ENCODE measurements around the gene RABGAP1L. TPM values are rescaled to one million over a fixed set of nuclear protein-coding genes. Genes with fewer than 3 reads are reported as not detected.

RABGAP1L gene
- total and polyA plus RNA-seq, 2 of the 4 experiments (the other 2 are of a cell fraction) = 7.9 to 26.7 TPM

DNA sequence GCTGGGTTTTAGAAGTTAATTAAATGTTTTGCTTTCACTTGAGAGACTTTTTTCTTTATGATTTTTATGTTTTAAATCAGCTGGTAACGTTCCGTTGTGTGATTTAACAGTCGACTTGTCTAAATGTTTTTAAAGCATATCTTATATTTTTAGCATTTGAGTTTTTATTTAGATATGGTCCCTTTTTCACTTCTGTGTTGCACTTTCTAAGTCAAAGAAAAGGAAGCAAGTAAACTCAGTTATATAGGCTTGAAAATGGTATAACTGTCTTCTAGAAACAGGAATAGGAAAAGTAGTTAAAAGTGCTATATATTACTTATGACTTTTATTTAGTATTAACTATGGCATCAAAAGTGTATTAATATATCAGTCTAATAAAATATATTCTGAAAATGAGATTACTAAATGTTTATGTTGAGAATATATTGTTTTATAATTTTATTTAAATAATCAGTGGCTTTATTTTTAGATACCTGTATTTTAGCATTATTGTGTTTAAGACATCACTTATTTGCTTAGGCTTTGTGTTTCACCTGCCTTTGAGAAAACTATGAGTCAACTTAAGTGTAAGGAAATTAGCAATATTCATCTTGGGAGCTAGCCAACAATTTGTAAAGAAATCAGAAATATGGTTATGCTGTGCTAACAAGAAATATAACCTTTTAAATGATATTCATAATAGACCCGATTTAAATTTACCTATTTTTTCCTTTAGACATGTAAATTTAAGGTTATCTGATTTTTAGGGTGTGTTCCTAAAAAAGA, 60.5 kb downstream of the RABGAP1L start (continued):
- TF ChIP-seq RAD21 (IDR thresholded peaks at IDR 0.05; ENCODE audit: low read length) = no peak

DNA sequence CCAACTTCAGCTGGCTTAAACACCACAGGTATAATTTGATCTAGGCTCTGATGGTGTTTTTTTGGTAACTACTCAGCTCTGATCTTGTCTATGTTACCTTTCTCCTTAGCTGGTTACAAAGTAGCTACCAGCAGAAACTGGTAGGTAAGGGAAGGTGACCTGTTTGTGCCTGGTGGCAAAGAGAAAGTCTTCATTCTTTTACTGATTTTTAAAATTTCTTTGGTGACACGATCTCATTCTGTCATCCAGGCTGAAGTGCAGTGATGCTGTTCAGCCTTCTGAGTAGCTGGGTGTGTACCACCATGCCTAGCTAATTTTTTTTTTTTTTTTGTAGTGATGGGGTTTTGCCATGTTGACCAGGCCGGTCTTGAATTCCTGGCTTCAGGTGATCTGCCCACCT, 62.4 kb downstream of the RABGAP1L start:
- ATAC-seq (ENCODE audit: low read depth) (no peak), DNase-seq (no peak)
- H2BK5ac ChIP-seq (ENCODE audit: low read depth, low read length, poor library complexity, severe bottlenecking) = no peak overlapping the region
- no peaks in the 10 kb centered on the region for H3K9me3 ChIP-seq (ENCODE audit: control insufficient read depth, insufficient read depth, low read length)
- H3K4ac ChIP-seq (ENCODE audit: low read depth, low read length) = no peak overlapping the region
- H3K18ac ChIP-seq (ENCODE audit: low read depth, low read length) = no peak overlapping the region
- dilution Hi-C loops (cut with HindIII; ENCODE audit: low sequenced_read_pairs, unreplicated experiment) = no loop called here
- H3K4me2 ChIP-seq (ENCODE audit: low read depth, low read length) = no peak overlapping the region
- H4K91ac ChIP-seq (ENCODE audit: insufficient read depth, low read depth, low read length) = no peak overlapping the region
- no peaks in the 10 kb centered on the region for H3K9me1 ChIP-seq (ENCODE audit: insufficient read depth, low read length)
- no peak overlapping the region for H2AFZ ChIP-seq (replicated peaks; ENCODE audit: low read length, poor library complexity)
- H3K9ac ChIP-seq (ENCODE audit: low read depth, low read length) = no peak overlapping the region
- H2AK5ac ChIP-seq (ENCODE audit: low read depth, low read length) = no peak overlapping the region
- H3K79me1 ChIP-seq (ENCODE audit: low read depth in 1 of 2, low read length in 2 of 2) = no peaks in the 10 kb centered on the region
- H3K36me3 ChIP-seq (ENCODE audit: control insufficient read depth, insufficient read depth, low read length) = no peaks in the 10 kb centered on the region
- H4K20me1 ChIP-seq (ENCODE audit: insufficient read depth, low read length) = no peaks in the 10 kb centered on the region
- no peak overlapping the region for H3K14ac ChIP-seq (replicated peaks; ENCODE audit: low read depth, low read length)
- H2BK20ac ChIP-seq (ENCODE audit: low read depth, low read length) = no peak overlapping the region
- no peak overlapping the region for H3K27ac ChIP-seq (ENCODE audit: insufficient read depth, low read length)
- no peaks in the 10 kb centered on the region for H3K4me1 ChIP-seq (ENCODE audit: control insufficient read depth, insufficient read depth, low read length)
- no peak overlapping the region for H3K23ac ChIP-seq (ENCODE audit: low read depth, low read length)
- no peak overlapping the region for H2AK9ac ChIP-seq (replicated peaks; ENCODE audit: low read depth, low read length, poor library complexity)
- H3K27me3 ChIP-seq (ENCODE audit: control insufficient read depth, insufficient read depth, low read length) = no peaks in the 10 kb centered on the region
- TF ChIP-seq POLR2A (IDR thresholded peaks at IDR 0.05; ENCODE audit: low read depth, low read length) = no peak
- TF ChIP-seq, protein P1, sequence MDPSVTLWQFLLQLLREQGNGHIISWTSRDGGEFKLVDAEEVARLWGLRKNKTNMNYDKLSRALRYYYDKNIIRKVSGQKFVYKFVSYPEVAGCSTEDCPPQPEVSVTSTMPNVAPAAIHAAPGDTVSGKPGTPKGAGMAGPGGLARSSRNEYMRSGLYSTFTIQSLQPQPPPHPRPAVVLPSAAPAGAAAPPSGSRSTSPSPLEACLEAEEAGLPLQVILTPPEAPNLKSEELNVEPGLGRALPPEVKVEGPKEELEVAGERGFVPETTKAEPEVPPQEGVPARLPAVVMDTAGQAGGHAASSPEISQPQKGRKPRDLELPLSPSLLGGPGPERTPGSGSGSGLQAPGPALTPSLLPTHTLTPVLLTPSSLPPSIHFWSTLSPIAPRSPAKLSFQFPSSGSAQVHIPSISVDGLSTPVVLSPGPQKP (IDR thresholded peaks at IDR 0.05; ENCODE audit: borderline replicate concordance, low read depth, low read length) = no peak
- no peak for TF ChIP-seq CEBPB (IDR thresholded peaks at IDR 0.05; ENCODE audit: low read depth, low read length)
- TF ChIP-seq CHD1 (IDR thresholded peaks at IDR 0.05; ENCODE audit: low read depth, low read length) = no peak
- no peak for TF ChIP-seq MAFK (IDR thresholded peaks at IDR 0.05; ENCODE audit: low read depth, low read length)
- H4K8ac ChIP-seq (ENCODE audit: low read depth in 2 of 2, low read length in 2 of 2) = no peak overlapping the region
- no peak overlapping the region for H3K56ac ChIP-seq (ENCODE audit: extremely low read depth, insufficient read depth, low read length)
- ChIA-PET POLR2A (ENCODE audit: unreplicated experiment) (interaction anchor here (0.5 kb wide), 1 partner anchor 699 kb away, joined by 5 read pairs; no protein-coding TSS in a partner anchor), CTCF (no interaction called here)
- no CpG with 5 or more reads among the region's 2 CpGs for WGBS, 2 experiments (ENCODE audit: extremely low coverage in 2 of 2, insufficient read length in 1 of 2)
- intact Hi-C loops (cut with micrococcal nuclease) = no loop called here
- in situ Hi-C loops (cut with MboI; ENCODE audit: low sequenced_read_pairs) = loop anchor here (25.0 kb wide), 1 partner anchor 1459 kb away; no protein-coding TSS in a partner anchor
- no peak overlapping the region for H4K5ac ChIP-seq (ENCODE audit: low read depth, low read length)
- no TSS peak for BruUV-seq (replicated peaks)
- no peak overlapping the region for H2BK15ac ChIP-seq (ENCODE audit: low read depth, low read length)
- no peak overlapping the region for H2BK120ac ChIP-seq (ENCODE audit: low read depth, low read length)
- H3K4me3 ChIP-seq (ENCODE audit: insufficient read depth, low read depth, low read length) = no peak overlapping the region
